ENCODE measurements around the gene TAGLN2. TPM values are rescaled to one million over a fixed set of nuclear protein-coding genes. Genes with fewer than 3 reads are reported as not detected.
"Not testable (repeated sequence)": the region's sequence is repeated elsewhere in the genome, so short reads cannot be mapped to it uniquely, and the experiment has no call there.

TAGLN2 gene
- polyA plus RNA-seq, 2 of the 4 experiments (the other 2 are of a cell fraction): 536 to 811 TPM

DNA sequence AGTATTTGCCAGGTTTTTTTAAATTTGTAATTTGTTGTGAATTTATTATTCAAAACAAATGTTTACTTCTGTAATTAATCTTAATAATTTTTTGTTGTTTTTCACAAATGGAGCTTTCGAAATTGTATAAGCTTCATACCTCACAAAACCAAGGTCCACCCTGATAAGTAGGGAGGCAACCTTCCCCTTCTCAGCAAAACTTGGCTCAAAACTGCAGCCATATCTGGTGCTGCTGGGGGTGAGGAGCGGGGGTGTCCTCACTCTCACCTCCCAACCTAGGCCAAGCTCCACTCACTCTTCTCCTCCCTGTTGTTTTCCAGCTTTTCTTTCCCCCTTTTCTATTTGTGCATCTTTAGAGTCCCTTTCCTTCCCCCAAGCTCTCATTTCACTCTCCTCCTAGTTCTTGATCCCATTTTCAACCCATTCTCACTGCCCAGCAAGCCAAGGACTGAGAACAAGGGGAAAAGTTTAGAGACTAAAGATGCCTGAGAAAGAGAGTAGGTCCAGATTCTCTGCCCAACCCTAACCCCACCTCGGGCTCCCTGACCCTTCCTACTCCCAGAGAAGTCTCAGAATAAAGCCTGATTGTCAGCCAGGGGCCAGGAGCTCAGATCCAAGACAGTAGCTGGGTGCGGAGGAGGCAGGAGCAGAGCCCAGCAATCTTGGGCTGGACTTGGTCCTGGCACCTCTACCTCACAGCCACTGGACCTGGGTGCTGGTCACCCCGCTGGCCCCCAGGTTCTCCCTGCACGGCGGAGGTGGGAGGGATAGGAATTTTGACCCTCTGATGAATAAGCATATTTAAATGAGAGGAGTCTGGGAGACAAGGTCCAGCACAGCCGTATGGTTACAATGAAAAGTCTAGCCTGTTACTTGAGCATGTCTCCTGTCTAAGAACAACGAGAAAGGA is 17.0 kb downstream of the TAGLN2 start:
- WGBS (ENCODE audit: missing lambda C conversion rate): 83% methylated on average over 9 of the region's 9 CpGs
- FAIRE-seq (no peak), ATAC-seq (no peak), DNase-seq (ENCODE audit: low read depth in 1 of 2, low spot score in 1 of 2) (no peak)
- H3K9me3 ChIP-seq: no peaks in the 10 kb centered on the region
- CTCF ChIA-PET: interaction anchor here (0.8 to 1.2 kb wide), 4 partner anchors 13 to 110 kb away, joined by 3 to 6 read pairs (median 4); no protein-coding TSS in a partner anchor
- H3K27ac ChIP-seq: peak overlapping the region in 1 of 2 experiments; percentile 41; a peak in 1 of 6 replicates
- POLR2A ChIA-PET: interaction anchor here (0.5 kb wide), 1 partner anchor 362 kb away, joined by 4 read pairs; no protein-coding TSS in a partner anchor
- H3K4me2 ChIP-seq: no peak overlapping the region
- no peak overlapping the region for H3K4me3 ChIP-seq
- H3K4me1 ChIP-seq: peaks cover 29% of the 10 kb centered on the region
- TF ChIP-seq KDM5A (IDR thresholded peaks at IDR 0.05) (no peak), SMC3 (IDR thresholded peaks at IDR 0.05) (no peak)

- TF ChIP-seq GATA3 (IDR thresholded peaks at IDR 0.05; ENCODE audit: borderline replicate concordance): no peak
- no peak overlapping the region for H3K4me2 ChIP-seq
- POLR2A ChIA-PET: no interaction called here
- CTCF ChIA-PET: interaction anchor here (1.3 kb wide), 1 partner anchor 775 kb away, joined by 3 read pairs; no protein-coding TSS in a partner anchor
- FAIRE-seq (no peak), DNase-seq (ENCODE audit: low read depth in 1 of 2, low spot score in 1 of 2) (no peak), ATAC-seq (no peak)
- no peaks in the 10 kb centered on the region for H3K9me3 ChIP-seq
- H3K4me1 ChIP-seq: peaks cover 18% of the 10 kb centered on the region
- H3K27ac ChIP-seq: no peak overlapping the region
- 53% methylated on average over 1 of the region's 1 CpG for WGBS (ENCODE audit: missing lambda C conversion rate)
- no peak overlapping the region for H3K4me3 ChIP-seq
Observed at GRCh38 chr1:159906960-159907359, 18.3 kb downstream of the TAGLN2 start.

DNA sequence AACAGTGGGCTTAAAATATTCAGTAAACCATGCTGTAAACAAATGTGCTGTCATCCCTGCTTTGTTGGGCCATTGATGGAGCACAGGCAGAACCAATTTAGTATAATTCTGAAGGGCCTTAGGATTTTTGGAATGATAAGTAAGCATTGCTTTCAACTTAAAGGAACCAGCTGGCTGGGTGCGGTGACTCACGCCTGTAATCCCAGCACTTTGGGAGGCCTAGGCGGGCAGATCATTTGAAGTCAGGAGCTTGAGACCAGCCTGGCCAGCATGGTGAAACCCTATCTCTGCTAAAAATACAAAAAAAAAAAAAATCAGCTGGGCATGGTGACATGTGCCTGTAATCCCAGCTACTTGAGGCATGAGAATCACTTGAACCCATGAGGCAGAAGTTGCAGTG is 21.3 kb downstream of the TAGLN2 start:
- DNase-seq (ENCODE audit: low read depth in 1 of 2, low spot score in 1 of 2); FAIRE-seq; H3K4me2 ChIP-seq; ATAC-seq; H3K4me3 ChIP-seq; POLR2A ChIA-PET; H3K27ac ChIP-seq; H3K4me1 ChIP-seq; H3K9me3 ChIP-seq: not testable (repeated sequence)
- CTCF ChIA-PET: interaction anchor here (0.6 to 4.0 kb wide), 4 partner anchors 11 to 460 kb away, joined by 4 to 34 read pairs (median 5); no protein-coding TSS in a partner anchor
- 77% methylated on average over 3 of the region's 3 CpGs for WGBS (ENCODE audit: missing lambda C conversion rate)

DNA sequence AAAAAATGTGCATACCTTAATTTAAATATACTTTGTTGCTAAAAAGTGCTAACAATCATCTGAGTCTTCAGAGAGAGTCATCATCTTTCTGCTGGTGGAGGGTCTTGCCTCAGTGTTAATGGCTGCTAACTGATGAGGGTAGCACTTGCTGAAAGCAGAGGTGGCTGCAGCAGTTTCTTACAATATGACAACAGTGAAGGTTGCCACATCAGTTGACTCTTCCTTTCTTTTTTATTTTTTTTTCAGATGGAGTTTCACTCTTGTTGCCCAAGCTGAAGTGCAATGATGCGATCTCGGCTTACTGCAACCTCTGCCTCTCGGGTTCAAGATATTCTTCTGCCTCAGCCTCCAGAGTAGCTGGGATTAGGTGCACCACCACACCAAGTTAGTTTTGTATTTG is 22.8 kb downstream of the TAGLN2 start:
- ChIA-PET CTCF (interaction anchor here (1.3 to 4.0 kb wide), 4 partner anchors 9 to 105 kb away, joined by 3 to 34 read pairs (median 7); no protein-coding TSS in a partner anchor), POLR2A (interaction anchor here (0.7 kb wide), 1 partner anchor 15 kb away, joined by 3 read pairs; no protein-coding TSS in a partner anchor)
- FAIRE-seq (no peak), DNase-seq (ENCODE audit: low read depth in 1 of 2, low spot score in 1 of 2) (no peak), ATAC-seq (no peak)
- H3K9me3 ChIP-seq: no peaks in the 10 kb centered on the region
- H3K4me1 ChIP-seq: no peaks in the 10 kb centered on the region
- TF ChIP-seq TP53 (CRISPR knock-in tag; IDR thresholded peaks at IDR 0.05) (no peak), ATOH8 (CRISPR knock-in tag; IDR thresholded peaks at IDR 0.05; ENCODE audit: low read depth) (no peak), POLR2AphosphoS2 (conservative IDR thresholded peaks at IDR 0.05; ENCODE audit: low read length) (no peak), RNF2 (IDR thresholded peaks at IDR 0.05; ENCODE audit: borderline replicate concordance, low read depth) (no peak), FOXS1 (CRISPR knock-in tag; IDR thresholded peaks at IDR 0.05) (no peak), SREBF2 (IDR thresholded peaks at IDR 0.05) (no peak), CBX2 (IDR thresholded peaks at IDR 0.05; ENCODE audit: borderline replicate concordance, low read depth) (no peak), MYC (IDR thresholded peaks at IDR 0.05; ENCODE audit: borderline replicate concordance, low read length) (no peak), ZC3H11A (IDR thresholded peaks at IDR 0.05) (no peak), MAX (IDR thresholded peaks at IDR 0.05) (no peak), EHF (CRISPR knock-in tag; IDR thresholded peaks at IDR 0.05) (no peak), MAFK (IDR thresholded peaks at IDR 0.05; ENCODE audit: partially characterized antibody) (no peak), POLR2A (IDR thresholded peaks at IDR 0.05; ENCODE audit: low read length) (no peak)
- TF ChIP-seq, protein P1, sequence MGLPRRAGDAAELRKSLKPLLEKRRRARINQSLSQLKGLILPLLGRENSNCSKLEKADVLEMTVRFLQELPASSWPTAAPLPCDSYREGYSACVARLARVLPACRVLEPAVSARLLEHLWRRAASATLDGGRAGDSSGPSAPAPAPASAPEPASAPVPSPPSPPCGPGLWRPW (IDR thresholded peaks at IDR 0.05): no peak
- TF ChIP-seq, protein P2, sequence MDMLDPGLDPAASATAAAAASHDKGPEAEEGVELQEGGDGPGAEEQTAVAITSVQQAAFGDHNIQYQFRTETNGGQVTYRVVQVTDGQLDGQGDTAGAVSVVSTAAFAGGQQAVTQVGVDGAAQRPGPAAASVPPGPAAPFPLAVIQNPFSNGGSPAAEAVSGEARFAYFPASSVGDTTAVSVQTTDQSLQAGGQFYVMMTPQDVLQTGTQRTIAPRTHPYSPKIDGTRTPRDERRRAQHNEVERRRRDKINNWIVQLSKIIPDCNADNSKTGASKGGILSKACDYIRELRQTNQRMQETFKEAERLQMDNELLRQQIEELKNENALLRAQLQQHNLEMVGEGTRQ (IDR thresholded peaks at IDR 0.05): no peak
- TF ChIP-seq, protein P3, sequence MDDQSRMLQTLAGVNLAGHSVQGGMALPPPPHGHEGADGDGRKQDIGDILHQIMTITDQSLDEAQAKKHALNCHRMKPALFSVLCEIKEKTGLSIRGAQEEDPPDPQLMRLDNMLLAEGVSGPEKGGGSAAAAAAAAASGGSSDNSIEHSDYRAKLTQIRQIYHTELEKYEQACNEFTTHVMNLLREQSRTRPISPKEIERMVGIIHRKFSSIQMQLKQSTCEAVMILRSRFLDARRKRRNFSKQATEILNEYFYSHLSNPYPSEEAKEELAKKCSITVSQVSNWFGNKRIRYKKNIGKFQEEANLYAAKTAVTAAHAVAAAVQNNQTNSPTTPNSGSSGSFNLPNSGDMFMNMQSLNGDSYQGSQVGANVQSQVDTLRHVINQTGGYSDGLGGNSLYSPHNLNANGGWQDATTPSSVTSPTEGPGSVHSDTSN (IDR thresholded peaks at IDR 0.05): no peak
- TF ChIP-seq, protein P4, sequence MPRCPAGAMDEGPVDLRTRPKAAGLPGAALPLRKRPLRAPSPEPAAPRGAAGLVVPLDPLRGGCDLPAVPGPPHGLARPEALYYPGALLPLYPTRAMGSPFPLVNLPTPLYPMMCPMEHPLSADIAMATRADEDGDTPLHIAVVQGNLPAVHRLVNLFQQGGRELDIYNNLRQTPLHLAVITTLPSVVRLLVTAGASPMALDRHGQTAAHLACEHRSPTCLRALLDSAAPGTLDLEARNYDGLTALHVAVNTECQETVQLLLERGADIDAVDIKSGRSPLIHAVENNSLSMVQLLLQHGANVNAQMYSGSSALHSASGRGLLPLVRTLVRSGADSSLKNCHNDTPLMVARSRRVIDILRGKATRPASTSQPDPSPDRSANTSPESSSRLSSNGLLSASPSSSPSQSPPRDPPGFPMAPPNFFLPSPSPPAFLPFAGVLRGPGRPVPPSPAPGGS (IDR thresholded peaks at IDR 0.05): no peak
- TF ChIP-seq, protein P5, sequence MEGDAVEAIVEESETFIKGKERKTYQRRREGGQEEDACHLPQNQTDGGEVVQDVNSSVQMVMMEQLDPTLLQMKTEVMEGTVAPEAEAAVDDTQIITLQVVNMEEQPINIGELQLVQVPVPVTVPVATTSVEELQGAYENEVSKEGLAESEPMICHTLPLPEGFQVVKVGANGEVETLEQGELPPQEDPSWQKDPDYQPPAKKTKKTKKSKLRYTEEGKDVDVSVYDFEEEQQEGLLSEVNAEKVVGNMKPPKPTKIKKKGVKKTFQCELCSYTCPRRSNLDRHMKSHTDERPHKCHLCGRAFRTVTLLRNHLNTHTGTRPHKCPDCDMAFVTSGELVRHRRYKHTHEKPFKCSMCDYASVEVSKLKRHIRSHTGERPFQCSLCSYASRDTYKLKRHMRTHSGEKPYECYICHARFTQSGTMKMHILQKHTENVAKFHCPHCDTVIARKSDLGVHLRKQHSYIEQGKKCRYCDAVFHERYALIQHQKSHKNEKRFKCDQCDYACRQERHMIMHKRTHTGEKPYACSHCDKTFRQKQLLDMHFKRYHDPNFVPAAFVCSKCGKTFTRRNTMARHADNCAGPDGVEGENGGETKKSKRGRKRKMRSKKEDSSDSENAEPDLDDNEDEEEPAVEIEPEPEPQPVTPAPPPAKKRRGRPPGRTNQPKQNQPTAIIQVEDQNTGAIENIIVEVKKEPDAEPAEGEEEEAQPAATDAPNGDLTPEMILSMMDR (IDR thresholded peaks at IDR 0.05): no peak
- no peak overlapping the region for H3K4me2 ChIP-seq
- 99% methylated on average over 3 of the region's 3 CpGs for WGBS (ENCODE audit: missing lambda C conversion rate)
- no peak overlapping the region for H3K27ac ChIP-seq
- no peak overlapping the region for H3K4me3 ChIP-seq

Data from A549 (cell line).